ENCODE data around the gene OR4A16.

Gene OR4A16

GRCh38 chr11:55342901-55343300 is at the start of gene OR4A16:
TSS of gene OR4A16 (plus strand) at chr11:55343201. CDS start at chr11:55343201, 0 bp downstream.
- no peak for DNase-seq

- DNase-seq = no peak
These were observed 18.5 kb upstream of the OR4A16 start for GRCh38 chr11:55324500-55324899.

GRCh38 chr11:55345306-55345705 is 2.3 kb downstream of the OR4A16 start:
- no peak for DNase-seq

- DNase-seq = no peak
These were observed 6.0 kb downstream of the OR4A16 start for GRCh38 chr11:55349032-55349431.

GRCh38 chr11:55357560-55358184 is 14.7 kb downstream of the OR4A16 start:
- DNase-seq = no peak

GRCh38 chr11:55367674-55368073 is 24.7 kb downstream of the OR4A16 start, which contains the start of gene OR4A15:
TSS of gene OR4A15 (plus strand) at chr11:55367974. CDS start at chr11:55367974, 0 bp downstream.
- DNase-seq = no peak

Measured in DMS153 (cell line).